HG03060 (cell line): ENCODE results near the gene SCRN2.

ENCODE experiments used
- ATAC-seq: cut with Tn5 transposase; IDR thresholded peaks from one replicate; pipeline ENCODE4 v1.9.1; 2021; ENCODE audit warnings: low read depth, moderate number of reproducible peaks; ENCODE audit not compliant: unreplicated experiment

SCRN2 gene

GRCh38 chr17:47847341-47848197 is 6.5 kb upstream of the SCRN2 start:
- no peak for ATAC-seq

DNA sequence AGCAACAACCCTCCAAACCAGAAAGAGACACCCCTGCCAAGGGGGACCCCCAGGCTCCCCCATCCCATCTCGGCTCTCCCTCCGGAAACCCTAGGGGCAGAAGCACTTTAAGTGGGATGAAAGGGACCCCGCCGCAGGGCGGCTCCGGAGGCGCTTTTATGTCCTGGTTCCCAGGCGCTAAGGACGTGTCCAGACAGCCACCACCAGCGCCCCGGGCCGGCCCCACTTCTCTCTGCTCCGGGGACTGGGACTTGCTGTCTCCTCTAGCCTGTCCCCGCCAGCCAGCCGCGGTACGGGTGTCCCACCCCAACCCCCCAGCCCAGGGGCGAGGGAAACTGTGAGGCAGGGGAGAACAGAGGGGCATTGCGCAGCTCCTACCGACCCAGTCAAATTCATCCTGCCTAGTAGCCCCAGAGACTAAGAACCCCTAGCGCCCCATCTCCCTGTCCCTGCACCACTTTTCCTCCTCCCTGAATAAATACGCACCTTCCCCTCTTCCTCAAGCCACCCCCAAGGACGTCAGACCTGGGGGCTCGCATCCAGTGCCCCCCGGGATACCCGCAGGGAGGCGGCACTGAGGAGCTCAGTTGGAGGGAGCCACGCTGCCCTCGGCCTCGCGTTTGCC is 5.8 kb upstream of the SCRN2 start:
- ATAC-seq: no peak

GRCh38 chr17:47845716-47846075 is 4.6 kb upstream of the SCRN2 start:
- no peak for ATAC-seq

- no peak for ATAC-seq
Observed at GRCh38 chr17:47844814-47845715, 4.0 kb upstream of the SCRN2 start.

DNA sequence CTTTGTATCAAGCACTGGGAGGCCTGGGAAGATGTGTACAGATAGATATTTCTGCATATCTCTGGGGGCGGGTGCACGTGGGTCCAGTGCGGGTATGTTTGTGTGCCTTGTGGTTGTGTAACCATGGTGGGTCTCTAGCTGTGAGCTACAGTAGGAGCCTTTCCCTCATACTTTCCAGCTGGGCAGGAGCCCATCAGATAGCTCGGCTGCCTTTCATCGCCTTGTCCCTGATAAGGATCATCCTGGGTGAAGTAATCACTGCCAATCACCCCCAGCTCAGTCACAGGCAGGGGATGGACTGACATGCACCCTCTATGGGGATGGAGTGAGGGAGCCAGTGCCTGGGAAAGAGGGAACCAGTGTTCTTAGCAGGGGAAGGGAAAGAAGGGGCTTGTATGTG is 3.2 kb upstream of the SCRN2 start:
- ATAC-seq: no peak

DNA sequence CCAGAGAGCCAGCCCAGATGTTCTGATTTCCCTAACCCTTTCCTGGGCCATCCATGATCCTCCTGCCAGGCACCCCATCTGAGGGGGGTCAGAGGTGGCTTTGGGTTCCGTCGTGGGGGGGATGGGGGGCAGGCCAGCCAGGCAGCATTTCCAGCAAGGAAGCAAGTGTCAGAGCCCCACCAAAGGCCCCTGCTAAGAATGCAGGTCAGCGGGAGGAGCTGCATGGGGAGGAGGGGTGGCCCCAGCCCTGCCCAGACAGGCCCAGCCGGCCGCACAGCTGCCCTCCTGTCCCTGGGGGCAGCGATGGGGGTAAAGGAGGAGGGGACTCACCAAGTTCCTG is 2.3 kb upstream of the SCRN2 start:
- ATAC-seq: no peak

DNA sequence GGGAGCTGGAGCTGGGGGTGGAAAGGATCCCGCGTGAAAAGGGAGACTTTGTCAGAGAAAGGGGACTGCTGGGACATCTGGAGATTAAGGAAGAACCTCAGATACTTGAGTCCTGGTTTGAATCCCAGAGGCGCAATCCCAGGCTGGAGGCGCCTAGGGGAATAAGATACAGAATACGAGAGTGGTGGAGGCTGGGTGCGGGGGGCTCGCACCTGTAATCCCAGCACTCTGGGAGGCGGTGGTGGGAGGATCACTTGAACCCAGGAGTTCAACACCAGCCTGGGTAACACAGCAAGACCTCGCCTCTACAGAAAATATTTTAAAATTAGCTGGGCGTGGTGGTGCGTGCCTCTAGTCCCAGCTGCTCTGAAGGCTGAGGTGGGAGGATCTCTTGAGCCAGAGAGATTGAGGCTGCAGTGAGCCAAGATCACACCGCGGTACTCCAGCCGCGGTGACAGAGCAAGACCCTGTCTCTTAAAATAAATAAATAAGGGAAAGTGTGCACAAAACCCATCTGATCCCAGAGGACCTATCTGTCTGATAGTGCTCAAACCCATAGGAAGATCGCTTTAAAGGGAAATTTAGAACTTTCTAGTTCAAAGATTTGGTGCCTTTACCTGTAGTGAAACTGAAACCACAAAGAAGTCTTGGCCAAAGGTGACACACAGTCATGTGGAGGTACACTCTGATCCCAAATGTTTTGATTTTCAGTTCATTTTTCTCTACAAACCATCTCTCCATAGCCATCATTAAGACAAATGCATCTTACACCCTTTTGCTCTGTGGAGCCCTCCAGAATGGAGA is 617 bp upstream of the SCRN2 start:
- no peak for ATAC-seq

DNA sequence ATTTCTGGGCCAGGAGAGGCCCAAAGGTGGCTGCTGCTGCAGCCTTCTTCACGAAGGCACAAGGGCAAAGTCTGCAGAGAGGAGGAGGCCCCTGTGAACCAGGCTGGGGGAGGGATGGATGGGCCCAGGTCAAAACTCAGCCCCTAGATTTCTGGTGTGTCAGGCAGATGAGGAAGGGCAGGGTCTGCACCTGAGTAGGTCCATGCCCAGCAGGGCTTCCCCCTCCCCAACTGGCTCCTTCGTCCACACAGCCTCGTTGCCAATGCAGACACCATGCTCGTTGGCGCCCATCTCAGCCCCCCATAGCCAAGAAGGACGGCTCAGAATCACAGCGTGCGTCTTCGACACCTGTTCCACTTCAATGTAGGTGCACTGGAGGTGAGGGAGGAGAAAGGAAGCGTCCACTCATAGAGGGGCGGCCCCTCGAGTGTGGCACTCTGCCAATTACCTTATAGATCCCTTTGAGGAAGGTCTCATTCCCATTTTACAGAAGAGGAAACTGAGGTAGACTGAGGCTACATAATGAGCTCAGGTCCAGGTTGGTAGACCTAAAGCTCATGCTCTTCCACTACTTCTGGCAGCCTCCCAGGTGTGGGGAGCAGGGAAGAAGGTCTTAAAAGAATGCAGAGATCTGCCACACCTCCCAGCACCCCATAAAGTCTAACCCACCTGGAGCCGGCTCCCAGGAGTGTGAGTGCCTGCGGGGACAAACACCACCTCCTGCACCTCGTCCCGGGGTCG is 902 bp downstream of the SCRN2 start:
- no peak for ATAC-seq

- ATAC-seq: no peak
Observed at GRCh38 chr17:47839071-47839470, 2.0 kb downstream of the SCRN2 start.

DNA sequence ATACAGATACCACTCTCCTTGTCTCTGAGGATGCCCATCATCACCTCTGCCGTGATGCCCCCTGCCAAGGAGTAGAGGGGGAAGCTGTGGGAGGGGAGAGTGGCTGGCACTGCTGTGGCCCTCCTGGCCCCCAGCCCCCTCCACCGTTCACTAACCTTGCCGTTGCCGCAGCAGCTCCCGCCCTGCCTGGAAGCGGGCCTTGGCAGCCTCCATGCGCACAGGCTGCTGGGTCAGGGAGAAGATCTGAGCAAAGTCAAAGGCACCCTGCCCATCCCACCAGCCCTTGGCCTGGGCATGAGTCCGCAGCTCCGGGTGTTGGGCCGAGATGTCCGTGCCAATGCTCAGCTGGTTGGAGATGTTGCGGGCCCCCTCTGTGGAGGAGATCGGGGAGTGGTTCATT is 2.4 kb downstream of the SCRN2 start:
- ATAC-seq: no peak

- no peak for ATAC-seq
Observed at GRCh38 chr17:47837401-47838039, 3.6 kb downstream of the SCRN2 start.

DNA sequence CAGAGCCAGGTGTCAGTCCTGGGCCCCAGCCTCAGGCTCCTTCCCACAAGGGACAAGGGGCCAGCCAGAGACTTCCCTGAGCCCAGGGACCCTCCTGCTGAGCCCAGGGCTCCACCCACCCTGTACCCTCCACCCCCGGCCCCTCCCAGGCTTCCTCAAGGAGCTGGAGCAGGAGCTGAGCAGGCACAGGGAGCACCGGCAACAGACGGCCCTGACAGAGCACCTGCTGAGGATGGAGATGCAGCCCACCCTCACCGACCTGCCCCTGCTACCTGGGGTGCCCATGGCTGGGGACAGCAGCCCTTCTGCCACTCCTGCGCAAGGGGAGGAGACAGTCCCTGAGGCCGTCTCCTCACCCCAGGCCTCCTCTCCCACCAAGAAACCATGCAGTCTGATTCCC is 4.5 kb downstream of the SCRN2 start:
- no peak for ATAC-seq

GRCh38 chr17:47834756-47835155 is 6.3 kb downstream of the SCRN2 start:
- no peak for ATAC-seq

- ATAC-seq: no peak
Observed at GRCh38 chr17:47831934-47832327, 9.1 kb downstream of the SCRN2 start.

- no peak for ATAC-seq
Observed at GRCh38 chr17:47831003-47831933, 9.8 kb downstream of the SCRN2 start, which contains the start of the genes LRRC46 and MRPL10. LRRC46 (plus strand) TSS chr17:47831670; CDS start chr17:47831990, 320 bp downstream. MRPL10 (minus strand) TSS chr17:47831541; CDS start chr17:47831511, 30 bp downstream.

- ATAC-seq: no peak
Observed at GRCh38 chr17:47830396-47831002, 10.6 kb downstream of the SCRN2 start.

- ATAC-seq: no peak
Observed at GRCh38 chr17:47829870-47830269, 11.2 kb downstream of the SCRN2 start.

- no peak for ATAC-seq
Observed at GRCh38 chr17:47823519-47823918, 17.6 kb downstream of the SCRN2 start.
